ENCODE results near the gene ZMIZ2.
"Not testable (repeated sequence)": the region's sequence is repeated elsewhere in the genome, so short reads cannot be mapped to it uniquely, and the experiment has no call there.

The ZMIZ2 gene

DNA sequence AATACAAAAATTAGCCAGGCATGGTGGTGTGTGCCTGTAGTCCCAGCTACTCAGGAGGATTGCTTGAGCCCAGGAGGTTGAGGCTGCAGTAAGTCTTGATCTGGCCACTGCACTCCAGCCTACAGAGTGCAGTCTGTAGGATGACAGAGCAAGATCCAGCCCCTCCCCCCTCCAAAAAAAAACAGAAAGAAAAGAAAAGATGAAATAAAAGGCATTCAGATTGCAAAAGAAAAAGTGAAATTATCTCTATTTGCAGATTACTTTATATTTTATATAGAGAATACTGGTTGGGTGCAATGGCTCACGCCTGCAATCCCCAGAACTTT lies 20.7 kb upstream of the ZMIZ2 start:
- no peaks in the 10 kb centered on the region for H3K36me3 ChIP-seq (ENCODE audit: low read depth)
- ATAC-seq (ENCODE audit: low read depth), result no peak
- peaks cover 12% of the 10 kb centered on the region for H3K4me1 ChIP-seq (ENCODE audit: insufficient read depth, poor library complexity, severe bottlenecking)
- DNase-seq (ENCODE audit: low spot score), result no peak
- H3K27ac ChIP-seq (ENCODE audit: poor library complexity, severe bottlenecking), result peak overlapping the region; percentile 62
- no peaks in the 10 kb centered on the region for H3K27me3 ChIP-seq (ENCODE audit: insufficient read depth, poor library complexity, severe bottlenecking)
- TF ChIP-seq, protein P1, sequence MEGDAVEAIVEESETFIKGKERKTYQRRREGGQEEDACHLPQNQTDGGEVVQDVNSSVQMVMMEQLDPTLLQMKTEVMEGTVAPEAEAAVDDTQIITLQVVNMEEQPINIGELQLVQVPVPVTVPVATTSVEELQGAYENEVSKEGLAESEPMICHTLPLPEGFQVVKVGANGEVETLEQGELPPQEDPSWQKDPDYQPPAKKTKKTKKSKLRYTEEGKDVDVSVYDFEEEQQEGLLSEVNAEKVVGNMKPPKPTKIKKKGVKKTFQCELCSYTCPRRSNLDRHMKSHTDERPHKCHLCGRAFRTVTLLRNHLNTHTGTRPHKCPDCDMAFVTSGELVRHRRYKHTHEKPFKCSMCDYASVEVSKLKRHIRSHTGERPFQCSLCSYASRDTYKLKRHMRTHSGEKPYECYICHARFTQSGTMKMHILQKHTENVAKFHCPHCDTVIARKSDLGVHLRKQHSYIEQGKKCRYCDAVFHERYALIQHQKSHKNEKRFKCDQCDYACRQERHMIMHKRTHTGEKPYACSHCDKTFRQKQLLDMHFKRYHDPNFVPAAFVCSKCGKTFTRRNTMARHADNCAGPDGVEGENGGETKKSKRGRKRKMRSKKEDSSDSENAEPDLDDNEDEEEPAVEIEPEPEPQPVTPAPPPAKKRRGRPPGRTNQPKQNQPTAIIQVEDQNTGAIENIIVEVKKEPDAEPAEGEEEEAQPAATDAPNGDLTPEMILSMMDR (IDR thresholded peaks at IDR 0.05; ENCODE audit: poor library complexity, severe bottlenecking), result no peak
- no peaks in the 10 kb centered on the region for H3K9me3 ChIP-seq (ENCODE audit: severe bottlenecking)
- no peak overlapping the region for H3K4me3 ChIP-seq (ENCODE audit: severe bottlenecking)

DNA sequence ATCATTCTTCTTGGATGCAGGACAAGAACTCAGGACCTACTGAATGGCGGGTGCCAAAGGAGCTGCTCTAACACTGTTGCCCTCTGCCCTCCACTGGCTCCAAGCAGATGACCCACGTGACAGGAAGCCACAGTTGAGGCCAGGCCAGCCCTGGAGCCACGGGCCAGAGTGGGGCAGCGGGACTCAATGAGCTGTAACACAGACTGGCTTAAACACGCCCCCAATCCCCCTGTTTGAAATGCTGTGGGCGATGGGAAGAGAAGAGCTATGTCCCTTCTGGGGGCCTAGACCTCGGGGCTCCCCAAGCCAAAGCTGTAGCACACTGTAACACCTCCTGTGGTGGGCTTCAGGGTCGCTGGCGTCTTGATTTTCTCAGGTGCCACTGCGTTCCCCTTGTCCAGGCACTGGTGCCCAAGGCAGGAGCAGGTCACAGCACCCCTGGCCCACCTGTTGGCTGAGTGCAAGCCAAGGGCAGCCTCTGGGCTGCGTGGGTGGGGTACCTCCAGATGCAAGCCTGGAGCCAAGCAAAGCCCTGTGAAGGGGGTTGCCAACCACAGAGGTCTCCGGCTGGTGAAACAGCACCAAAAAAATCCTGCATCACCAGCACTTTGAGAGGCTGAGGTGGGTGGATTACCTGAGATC lies 18.6 kb upstream of the ZMIZ2 start:
- no peak for ATAC-seq (ENCODE audit: low read depth)
- H3K4me3 ChIP-seq (ENCODE audit: severe bottlenecking), result no peak overlapping the region

DNA sequence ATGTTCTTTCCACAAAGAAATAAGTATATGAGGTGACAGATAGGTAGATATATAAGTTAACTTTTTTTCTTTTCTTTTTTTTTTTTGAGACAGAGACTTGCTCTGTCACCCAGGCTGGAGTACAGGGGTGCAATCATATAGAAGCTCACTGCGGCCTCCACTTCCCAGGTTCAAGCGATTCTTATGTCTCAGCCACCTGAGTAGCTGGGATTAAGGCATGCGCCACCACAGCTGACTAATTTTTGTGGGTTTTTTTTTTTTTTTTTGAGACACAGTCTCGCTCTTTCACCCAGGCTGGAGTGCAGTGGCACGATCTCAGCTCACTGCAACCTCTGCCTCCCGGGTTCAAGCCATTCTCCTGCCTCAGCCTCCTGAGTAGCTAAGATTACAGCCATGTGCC lies 15.7 kb upstream of the ZMIZ2 start:
- H3K9me3 ChIP-seq (ENCODE audit: severe bottlenecking); ATAC-seq (ENCODE audit: low read depth); H3K27me3 ChIP-seq (ENCODE audit: insufficient read depth, poor library complexity, severe bottlenecking); H3K36me3 ChIP-seq (ENCODE audit: low read depth); DNase-seq (ENCODE audit: low spot score); H3K4me3 ChIP-seq (ENCODE audit: severe bottlenecking): not testable (repeated sequence)
- Histone ChIP-seq H3K4me1 (ENCODE audit: insufficient read depth, poor library complexity, severe bottlenecking) (peaks cover 23% of the 10 kb centered on the region), H3K27ac (ENCODE audit: poor library complexity, severe bottlenecking) (peak overlapping the region; percentile 98)

More for the DNA sequence above, 18.6 kb upstream of the ZMIZ2 start:
- no peaks in the 10 kb centered on the region for H3K27me3 ChIP-seq (ENCODE audit: insufficient read depth, poor library complexity, severe bottlenecking)
- DNase-seq (ENCODE audit: low spot score), result no peak
- no peaks in the 10 kb centered on the region for H3K9me3 ChIP-seq (ENCODE audit: severe bottlenecking)
- H3K36me3 ChIP-seq (ENCODE audit: low read depth), result no peaks in the 10 kb centered on the region
- H3K4me1 ChIP-seq (ENCODE audit: insufficient read depth, poor library complexity, severe bottlenecking), result peaks cover 23% of the 10 kb centered on the region
- TF ChIP-seq, protein P1 (IDR thresholded peaks at IDR 0.05; ENCODE audit: poor library complexity, severe bottlenecking), result no peak
- no peak overlapping the region for H3K27ac ChIP-seq (ENCODE audit: poor library complexity, severe bottlenecking)

DNA sequence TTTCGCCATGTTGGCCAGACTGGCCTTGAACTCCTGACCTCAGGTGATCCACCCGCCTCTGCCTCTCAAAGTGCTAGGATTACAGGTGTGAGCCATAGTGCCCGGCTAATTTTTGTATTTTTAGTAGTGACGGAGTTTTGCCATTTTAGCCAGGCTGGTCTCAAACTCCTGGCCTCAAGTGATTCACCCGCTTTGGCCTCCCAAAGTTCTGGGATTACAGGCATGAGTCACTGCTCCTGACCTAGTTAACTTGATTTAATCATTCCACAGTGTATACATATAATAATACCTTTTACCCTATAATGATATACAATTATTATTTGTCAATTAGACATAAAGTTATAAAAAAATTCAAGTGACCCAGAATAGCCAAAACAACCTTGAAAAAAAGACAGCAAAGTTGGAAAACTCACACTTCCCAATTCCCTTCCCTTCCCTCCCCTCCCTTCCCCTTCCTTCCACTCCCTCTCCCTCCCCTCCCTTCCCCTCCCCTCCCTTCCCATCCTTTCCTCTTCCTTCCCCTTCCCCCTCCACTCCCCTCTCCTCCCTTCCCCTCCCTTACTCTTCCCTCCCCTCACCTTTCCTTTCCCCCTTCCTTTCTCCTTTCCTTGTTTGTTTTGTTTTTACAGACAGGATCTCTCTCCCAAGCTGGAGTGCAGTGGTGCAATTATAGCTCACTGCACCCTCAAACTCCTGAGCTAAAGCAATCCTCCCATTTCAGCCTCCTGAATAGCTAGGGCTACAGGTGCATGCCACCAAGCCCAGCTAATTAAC lies 14.8 kb upstream of the ZMIZ2 start:
- DNase-seq (ENCODE audit: low spot score) (peak; percentile 72), ATAC-seq (ENCODE audit: low read depth) (peak; percentile 75)
- no peaks in the 10 kb centered on the region for H3K36me3 ChIP-seq (ENCODE audit: low read depth)
- no peaks in the 10 kb centered on the region for H3K9me3 ChIP-seq (ENCODE audit: severe bottlenecking)
- no peaks in the 10 kb centered on the region for H3K27me3 ChIP-seq (ENCODE audit: insufficient read depth, poor library complexity, severe bottlenecking)
- H3K4me1 ChIP-seq (ENCODE audit: insufficient read depth, poor library complexity, severe bottlenecking), result peaks cover 20% of the 10 kb centered on the region
- TF ChIP-seq, protein P1 (IDR thresholded peaks at IDR 0.05; ENCODE audit: poor library complexity, severe bottlenecking), result no peak
- no peak overlapping the region for H3K4me3 ChIP-seq (ENCODE audit: severe bottlenecking)
- peak overlapping the region; percentile 98 for H3K27ac ChIP-seq (ENCODE audit: poor library complexity, severe bottlenecking)

DNA sequence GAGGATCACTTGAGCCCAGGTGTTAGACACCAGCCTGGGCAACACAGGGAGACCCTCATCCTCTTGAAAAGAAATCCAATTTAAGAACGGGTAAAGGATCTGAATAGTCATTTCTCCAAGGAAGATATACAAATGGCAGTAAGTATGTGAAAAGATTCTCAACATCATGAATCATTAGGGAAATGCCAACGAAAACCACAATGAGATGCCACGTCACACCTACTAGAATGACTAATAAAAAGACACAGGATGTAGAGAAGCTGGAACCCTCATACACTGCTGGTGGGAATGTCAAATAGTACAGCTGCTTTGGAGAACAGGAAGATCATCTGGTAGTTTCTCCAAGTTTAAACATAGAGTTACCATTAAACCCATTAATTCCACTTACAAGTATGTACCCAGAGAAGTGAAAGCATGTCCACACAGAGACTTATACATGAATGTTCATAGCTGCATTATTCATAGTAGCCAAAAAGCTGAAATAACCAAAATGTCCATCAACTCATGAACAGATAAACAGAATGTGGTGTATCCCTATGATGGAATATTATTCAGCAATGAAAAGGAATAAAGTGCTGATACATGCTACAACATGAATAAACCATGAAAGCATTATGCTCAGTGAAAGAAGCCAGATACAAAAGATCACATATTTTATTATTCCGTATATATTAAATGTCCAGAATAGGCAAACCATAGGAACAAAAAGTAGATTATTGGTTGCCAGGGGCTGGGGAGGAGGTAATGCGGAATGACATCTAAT lies 13.1 kb upstream of the ZMIZ2 start:
- H3K4me1 ChIP-seq (ENCODE audit: insufficient read depth, poor library complexity, severe bottlenecking), result peaks cover 20% of the 10 kb centered on the region
- no peak overlapping the region for H3K4me3 ChIP-seq (ENCODE audit: severe bottlenecking)
- peak overlapping the region; percentile 98 for H3K27ac ChIP-seq (ENCODE audit: poor library complexity, severe bottlenecking)
- no peaks in the 10 kb centered on the region for H3K36me3 ChIP-seq (ENCODE audit: low read depth)
- no peaks in the 10 kb centered on the region for H3K27me3 ChIP-seq (ENCODE audit: insufficient read depth, poor library complexity, severe bottlenecking)
- TF ChIP-seq, protein P1 (IDR thresholded peaks at IDR 0.05; ENCODE audit: poor library complexity, severe bottlenecking), result peak; percentile 11
- no peaks in the 10 kb centered on the region for H3K9me3 ChIP-seq (ENCODE audit: severe bottlenecking)
- no peak for DNase-seq (ENCODE audit: low spot score)
- ATAC-seq (ENCODE audit: low read depth), result peak; percentile 85

All from RWPE2 (cell line).